Stimulated activated CD8-positive, alpha-beta memory T cell treated with anti-CD3 and anti-CD28 coated beads, Interleukin-15, amount 100 ng/mL, for 24 hours (primary cell): ENCODE measurements around the gene ST14.
"Not testable (repeated sequence)": the region's sequence is repeated elsewhere in the genome, so short reads cannot be mapped to it uniquely, and the experiment has no call there.

Experiments
- DNase-seq: peaks from one replicate; pipeline ENCODE4 v3.0.0-alpha.2; 2020; ENCODE audit warnings: low read depth

ST14 gene

GRCh38 chr11:130233888-130234287, 74.3 kb downstream of the ST14 start:
- not testable (repeated sequence) for DNase-seq

- DNase-seq: no peak
Measured at GRCh38 chr11:130234315-130234714, 74.7 kb downstream of the ST14 start.

- no peak for DNase-seq
Measured at GRCh38 chr11:130237282-130238006, 77.9 kb downstream of the ST14 start.

GRCh38 chr11:130241713-130242112, 82.1 kb downstream of the ST14 start:
- no peak for DNase-seq

GRCh38 chr11:130243816-130244215, 84.2 kb downstream of the ST14 start:
- no peak for DNase-seq

GRCh38 chr11:130244848-130245247, 85.3 kb downstream of the ST14 start:
- no peak for DNase-seq

GRCh38 chr11:130245375-130245774, 85.8 kb downstream of the ST14 start:
- not testable (repeated sequence) for DNase-seq

GRCh38 chr11:130246270-130246669, 86.7 kb downstream of the ST14 start:
- DNase-seq: no peak

GRCh38 chr11:130246738-130247137, 87.2 kb downstream of the ST14 start:
- DNase-seq: no peak

- DNase-seq: no peak
Measured at GRCh38 chr11:130247319-130247718, 87.7 kb downstream of the ST14 start.

- DNase-seq: no peak
Measured at GRCh38 chr11:130249371-130249770, 89.8 kb downstream of the ST14 start.

- not testable (repeated sequence) for DNase-seq
Measured at GRCh38 chr11:130249929-130250328, 90.3 kb downstream of the ST14 start.

GRCh38 chr11:130251763-130252162, 92.2 kb downstream of the ST14 start:
- not testable (repeated sequence) for DNase-seq
